ENCODE measurements around the gene WDR81.

Gene WDR81

DNA sequence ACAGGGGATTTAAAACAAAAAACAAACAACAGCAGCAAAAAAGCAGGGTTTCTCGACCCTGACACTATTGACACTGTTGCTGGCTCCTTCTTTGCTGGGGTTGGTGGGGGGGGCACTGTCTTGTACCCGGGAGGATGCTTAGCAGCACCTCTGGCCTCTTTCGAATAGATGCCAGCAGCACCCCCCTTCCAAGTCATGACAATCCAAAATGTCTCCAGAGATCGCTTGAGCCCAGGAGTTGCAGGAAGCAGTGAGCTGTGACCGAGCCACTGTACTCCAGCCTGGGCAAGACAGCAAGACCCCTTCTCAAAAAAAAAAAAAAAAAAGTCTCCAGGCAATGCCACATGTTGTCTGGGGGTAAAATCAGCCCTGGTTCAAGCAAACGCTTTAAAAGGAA, 57.7 kb downstream of the WDR81 start:
- no peak for DNase-seq (ENCODE audit: low spot score)

GRCh38 chr17:1783271-1783670, 58.8 kb downstream of the WDR81 start:
- DNase-seq (ENCODE audit: low spot score): no peak

DNA sequence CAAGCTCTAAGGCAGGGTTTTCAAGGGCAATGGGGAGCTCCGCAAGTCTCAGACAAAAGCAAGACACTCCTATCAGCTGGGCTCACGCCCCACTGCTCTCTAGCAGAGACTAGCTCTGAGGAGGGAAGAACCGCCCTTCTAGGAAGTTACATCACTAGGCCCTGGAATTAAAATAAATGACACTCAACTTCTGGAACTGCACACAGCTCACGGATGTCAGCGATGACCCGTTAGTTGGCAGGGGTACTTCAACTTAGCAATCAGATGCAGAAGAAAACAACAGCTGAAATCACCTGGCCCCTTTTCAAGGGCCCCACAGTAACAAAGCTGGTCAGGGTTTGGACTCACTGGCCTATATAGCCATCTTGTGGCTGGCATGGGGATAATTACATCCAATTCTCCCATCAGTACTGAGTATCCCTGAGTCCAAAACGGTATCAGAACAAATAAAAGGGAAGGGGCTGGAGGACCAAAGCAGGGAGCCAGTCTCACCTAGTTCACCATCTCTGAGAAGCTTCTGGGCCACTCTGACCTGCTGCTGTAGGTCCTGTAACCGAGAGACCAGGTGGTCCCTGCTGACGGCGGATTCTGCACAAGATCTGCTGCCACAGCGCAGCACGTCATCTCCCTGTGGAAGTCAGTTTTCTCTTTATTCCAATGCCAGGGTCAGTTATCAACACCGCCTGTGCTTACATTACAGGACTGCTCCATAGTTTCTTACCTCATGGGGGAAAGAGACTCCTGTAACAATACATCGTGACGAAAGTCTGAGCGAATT, 59.5 kb downstream of the WDR81 start:
- peak; percentile 13 for DNase-seq (ENCODE audit: low spot score)

GRCh38 chr17:1785930-1786329, 61.4 kb downstream of the WDR81 start:
- no peak for DNase-seq (ENCODE audit: low spot score)

DNA sequence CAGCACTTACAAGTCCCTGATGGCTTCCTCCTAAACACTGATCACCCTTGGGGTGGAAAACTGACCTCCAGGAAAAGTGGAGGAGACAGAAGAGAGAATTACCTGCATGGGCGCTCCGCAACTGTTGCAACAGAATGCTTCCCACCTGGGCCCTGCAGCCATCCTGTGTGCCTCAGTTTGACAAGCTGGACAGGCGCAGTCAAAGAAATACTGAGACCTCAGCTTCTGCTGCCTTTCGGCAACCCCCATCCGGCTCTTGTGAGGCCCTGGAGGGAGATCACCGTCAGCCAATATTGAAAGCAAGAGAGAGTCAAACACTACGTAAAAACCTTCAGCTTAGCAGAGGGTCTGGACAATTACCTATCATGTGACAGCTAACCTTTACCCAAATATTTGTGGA, 62.2 kb downstream of the WDR81 start:
- no peak for DNase-seq (ENCODE audit: low spot score)

- DNase-seq (ENCODE audit: low spot score): peak; percentile 85
Observed at GRCh38 chr17:1787301-1787902, 62.9 kb downstream of the WDR81 start.
